SK-N-SH (cell line): ENCODE results near the gene HS6ST3. TPM values are rescaled to one million over a fixed set of nuclear protein-coding genes. Genes with fewer than 3 reads are reported as not detected.

ENCODE experiments used
- CTCF ChIA-PET: fragments of 300-600, 350-600 bp; formaldehyde crosslinking; extraction: SDS; loops from one replicate; lab custom pipeline; 2021; lab: Yijun Ruan, JAX
- POLR2A ChIA-PET: fragments of 350-600 bp; sonication (Branson Sonifier 250); formaldehyde crosslinking; extraction: SDS; loops from one replicate; lab custom pipeline; 2020; ENCODE audit warnings: antibody characterized with exemption, inconsistent platforms; lab: Yijun Ruan, JAX
- DNase-seq: peaks from one replicate; pipeline ENCODE4 v3.0.0; 2012
- H2AFZ ChIP-seq: fragments of 200-600 bp; sonication (generic); 2 replicates; pipeline ENCODE4 v1.8.1; 2016; ENCODE audit warnings: antibody characterized with exemption, mild to moderate bottlenecking, low read depth
- H3F3A ChIP-seq: fragments of 200-600 bp; sonication (generic); replicated peaks from 2 replicates; pipeline ENCODE3; 2016; ENCODE audit warnings: antibody characterized with exemption, mild to moderate bottlenecking; ENCODE audit not compliant: insufficient read depth
- H3K27ac ChIP-seq, 2 experiments: fragments of 200-500 bp in 1 of 2; fragments of 200-600 bp in 1 of 2; sonication (Bioruptor generic) in 1 of 2; sonication (generic), shearing (Covaris generic) in 1 of 2; 2 replicates each; pipeline versions ENCODE4 v1.5.1 to v1.6.1; 2014 to 2016; ENCODE audit warnings: low read depth in 2 of 2, inconsistent platforms in 1 of 2, low read length in 1 of 2, mild to moderate bottlenecking in 1 of 2, mixed read lengths in 1 of 2
- H3K27me3 ChIP-seq: fragments of 200-600 bp; sonication (generic), shearing (Covaris generic); 2 replicates; pipeline ENCODE4 v1.6.1; 2016; ENCODE audit warnings: mixed run types; ENCODE audit not compliant: insufficient read depth
- H3K36me3 ChIP-seq, 2 experiments: fragments of 200-500 bp in 1 of 2; fragments of 200-600 bp in 1 of 2; sonication (Bioruptor generic) in 1 of 2; sonication (generic) in 1 of 2; replicated peaks in 1 of 2; 2 replicates each; pipeline versions ENCODE3 to v1.5.1; 2014 to 2016; ENCODE audit warnings: low read length in 1 of 2, mild to moderate bottlenecking in 1 of 2; ENCODE audit not compliant: insufficient read depth in 2 of 2, control insufficient read depth in 1 of 2
- H3K4me1 ChIP-seq, 2 experiments: fragments of 200-500 bp in 1 of 2; fragments of 200-600 bp in 1 of 2; sonication (Bioruptor generic) in 1 of 2; sonication (generic), shearing (Covaris generic) in 1 of 2; 2 replicates each; pipeline versions ENCODE4 v1.5.1 to v1.6.1; 2014 to 2016; ENCODE audit warnings: low read depth in 1 of 2, low read length in 1 of 2, mixed run types in 1 of 2; ENCODE audit not compliant: insufficient read depth in 2 of 2, control insufficient read depth in 1 of 2
- H3K4me2 ChIP-seq: fragments of 200-600 bp; sonication (generic), shearing (Covaris generic); 2 replicates; pipeline ENCODE4 v1.6.1; 2017; ENCODE audit warnings: mixed run types
- H3K4me3 ChIP-seq, 2 experiments: fragments of 200-500 bp in 1 of 2; fragments of 200-600 bp in 1 of 2; sonication (Bioruptor generic) in 1 of 2; sonication (generic), shearing (Covaris generic) in 1 of 2; 2 replicates each; pipeline versions ENCODE4 v1.5.1 to v1.8.1; 2014 to 2016; ENCODE audit warnings: low read depth in 2 of 2, inconsistent platforms in 1 of 2, low read length in 1 of 2, mild to moderate bottlenecking in 1 of 2, mixed read lengths in 1 of 2, moderate library complexity in 1 of 2
- H3K79me2 ChIP-seq: fragments of 200-600 bp; sonication (generic); 2 replicates; pipeline ENCODE4 v1.8.1; 2017; ENCODE audit warnings: mild to moderate bottlenecking; ENCODE audit not compliant: insufficient read depth
- H3K9ac ChIP-seq: fragments of 200-600 bp; sonication (generic); 2 replicates; pipeline ENCODE4 v1.6.1; 2017; ENCODE audit warnings: mixed run types
- H3K9me2 ChIP-seq: fragments of 200-600 bp; sonication (generic); 2 replicates; pipeline ENCODE4 v1.6.1; 2017; ENCODE audit warnings: mixed run types
- H3K9me3 ChIP-seq: fragments of 200-600 bp; sonication (generic); 2 replicates; pipeline ENCODE4 v1.6.1; 2017; ENCODE audit warnings: mixed run types, mild to moderate bottlenecking, moderate library complexity
- H4K20me1 ChIP-seq: fragments of 200-600 bp; sonication (generic); 2 replicates; pipeline ENCODE4 v1.6.1; 2017; ENCODE audit warnings: mild to moderate bottlenecking, mixed run types; ENCODE audit not compliant: insufficient read depth
- ELF1 ChIP-seq: IDR thresholded peaks from 2 replicates; pipeline ENCODE4 v1.4.0; 2012
- EP300 ChIP-seq, 2 experiments: IDR thresholded peaks; 2 replicates each; pipeline versions ENCODE4 v1.4.0 to v1.6.1; 2012; ENCODE audit warnings: borderline replicate concordance in 1 of 2, low read depth in 1 of 2, low read length in 1 of 2
- FOSL2 ChIP-seq: IDR thresholded peaks from 2 replicates; pipeline ENCODE4 v1.4.0; 2012; ENCODE audit warnings: low read depth, mild to moderate bottlenecking, moderate library complexity, borderline replicate concordance
- FOXJ3 ChIP-seq: sonication (generic); formaldehyde crosslinking; IDR thresholded peaks from 2 replicates; pipeline ENCODE4 v1.5.1; 2020; ENCODE audit warnings: mild to moderate bottlenecking, missing genetic modification reagents
- GATA2 ChIP-seq: sonication (generic); formaldehyde crosslinking; IDR thresholded peaks from 2 replicates; pipeline ENCODE4 v1.5.0; 2020; ENCODE audit warnings: mild to moderate bottlenecking, missing genetic modification reagents
- JUND ChIP-seq: IDR thresholded peaks from 2 replicates; pipeline ENCODE4 v1.4.0; 2012
- MEF2A ChIP-seq: IDR thresholded peaks from 2 replicates; pipeline ENCODE4 v1.4.0; 2012; ENCODE audit warnings: low read depth, borderline replicate concordance
- MXI1 ChIP-seq: IDR thresholded peaks from 2 replicates; pipeline ENCODE4 v1.6.1; 2012; ENCODE audit warnings: mild to moderate bottlenecking, low read depth, low read length, improper control_type of control experiment
- RCOR1 ChIP-seq: fragments of 150-350 bp; IDR thresholded peaks from 2 replicates; pipeline ENCODE4 v1.6.1; 2017; ENCODE audit warnings: antibody characterized with exemption, low read length
- SMC3 ChIP-seq: IDR thresholded peaks from 2 replicates; pipeline ENCODE4 v1.6.1; 2012; ENCODE audit warnings: low read depth, low read length, improper control_type of control experiment
- TAF1 ChIP-seq: IDR thresholded peaks from 2 replicates; pipeline ENCODE4 v1.6.1; 2012; ENCODE audit warnings: low read depth, mild to moderate bottlenecking, low read length, moderate library complexity, borderline replicate concordance
- TEAD4 ChIP-seq: IDR thresholded peaks from 2 replicates; pipeline ENCODE4 v1.4.0; 2012; ENCODE audit warnings: mild to moderate bottlenecking, borderline replicate concordance; ENCODE audit not compliant: insufficient read depth
- YY1 ChIP-seq: IDR thresholded peaks from 2 replicates; pipeline ENCODE4 v1.4.0; 2012; ENCODE audit warnings: low read depth, mild to moderate bottlenecking
- WGBS: methylation state at CpG from one replicate; pipeline ENCODE4 v1.1.6; 2017; ENCODE audit warnings: low lambda C conversion rate; 5-methylcytosine and 5-hydroxymethylcytosine counted together
- polyA plus RNA-seq, 3 experiments: library from polyadenylated mRNA; depleted of rRNA; stranded (reverse); fragments of >200 nt; gene quantifications; 2 replicates each; pipeline ENCODE4 v1.2.3, GENCODE V29; 2012
- TF ChIP-seq, protein P1 (sequence below): IDR thresholded peaks from 2 replicates; pipeline ENCODE4 v1.4.0; 2012; ENCODE audit warnings: low read depth
- TF ChIP-seq, protein P2 (sequence below): fragments of 150-350 bp; IDR thresholded peaks from 2 replicates; pipeline ENCODE4 v1.6.1; 2017; ENCODE audit warnings: antibody characterized with exemption, low read length, low read depth, borderline replicate concordance
- TF ChIP-seq, protein P3 (sequence below): IDR thresholded peaks from 2 replicates; pipeline ENCODE4 v1.4.0; 2012; ENCODE audit warnings: low read depth, borderline replicate concordance
- TF ChIP-seq, protein P4 (sequence below): IDR thresholded peaks from 2 replicates; pipeline ENCODE4; 2012

The HS6ST3 gene
- polyA plus RNA-seq, 1 of the 3 experiments (the other 2 are of a cell fraction): under 0.01 TPM

DNA sequence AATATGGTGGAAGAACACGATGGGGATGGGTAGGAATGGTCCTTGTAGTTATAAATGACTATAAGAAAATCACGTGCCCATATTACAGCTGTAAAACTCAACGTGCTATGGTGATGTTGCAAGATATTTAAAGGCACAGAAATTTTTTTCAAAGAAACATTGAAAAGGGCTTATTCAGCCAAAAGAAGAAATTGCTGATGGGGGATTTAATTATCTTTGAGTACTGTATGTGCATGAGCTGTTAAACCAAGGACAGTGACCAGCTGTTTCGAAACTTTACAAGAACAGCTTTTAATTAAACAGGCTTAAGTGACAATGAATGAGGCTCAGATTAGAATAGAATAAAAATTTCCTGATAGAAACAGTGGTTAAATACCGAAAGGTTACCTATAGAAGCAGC lies 339.0 kb downstream of the HS6ST3 start:
- no peaks in the 10 kb centered on the region for H4K20me1 ChIP-seq
- H3K9ac ChIP-seq: no peak overlapping the region
- H3K4me2 ChIP-seq: no peak overlapping the region
- no peaks in the 10 kb centered on the region for H3K4me1 ChIP-seq
- H2AFZ ChIP-seq: no peak overlapping the region
- WGBS: 27% methylated on average over 5 of the region's 5 CpGs
- no peaks in the 10 kb centered on the region for H3F3A ChIP-seq
- TF ChIP-seq, protein P1, sequence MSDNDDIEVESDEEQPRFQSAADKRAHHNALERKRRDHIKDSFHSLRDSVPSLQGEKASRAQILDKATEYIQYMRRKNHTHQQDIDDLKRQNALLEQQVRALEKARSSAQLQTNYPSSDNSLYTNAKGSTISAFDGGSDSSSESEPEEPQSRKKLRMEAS: no peak
- TF ChIP-seq ELF1: no peak
- TF ChIP-seq, protein P2, sequence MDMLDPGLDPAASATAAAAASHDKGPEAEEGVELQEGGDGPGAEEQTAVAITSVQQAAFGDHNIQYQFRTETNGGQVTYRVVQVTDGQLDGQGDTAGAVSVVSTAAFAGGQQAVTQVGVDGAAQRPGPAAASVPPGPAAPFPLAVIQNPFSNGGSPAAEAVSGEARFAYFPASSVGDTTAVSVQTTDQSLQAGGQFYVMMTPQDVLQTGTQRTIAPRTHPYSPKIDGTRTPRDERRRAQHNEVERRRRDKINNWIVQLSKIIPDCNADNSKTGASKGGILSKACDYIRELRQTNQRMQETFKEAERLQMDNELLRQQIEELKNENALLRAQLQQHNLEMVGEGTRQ: no peak
- TF ChIP-seq MEF2A: no peak
- no peak for TF ChIP-seq SMC3
- TF ChIP-seq YY1: no peak
- no peaks in the 10 kb centered on the region for H3K79me2 ChIP-seq
- H3K27ac ChIP-seq: no peak overlapping the region
- ChIA-PET CTCF (interaction anchor here (1.2 kb wide), 1 partner anchor 409 kb away, joined by 3 read pairs; no protein-coding TSS in a partner anchor), POLR2A (no interaction called here)
- no peaks in the 10 kb centered on the region for H3K9me3 ChIP-seq
- no peak for DNase-seq
- no peaks in the 10 kb centered on the region for H3K9me2 ChIP-seq
- H3K4me3 ChIP-seq: no peak overlapping the region
- H3K27me3 ChIP-seq: no peaks in the 10 kb centered on the region
- H3K36me3 ChIP-seq: no peaks in the 10 kb centered on the region

DNA sequence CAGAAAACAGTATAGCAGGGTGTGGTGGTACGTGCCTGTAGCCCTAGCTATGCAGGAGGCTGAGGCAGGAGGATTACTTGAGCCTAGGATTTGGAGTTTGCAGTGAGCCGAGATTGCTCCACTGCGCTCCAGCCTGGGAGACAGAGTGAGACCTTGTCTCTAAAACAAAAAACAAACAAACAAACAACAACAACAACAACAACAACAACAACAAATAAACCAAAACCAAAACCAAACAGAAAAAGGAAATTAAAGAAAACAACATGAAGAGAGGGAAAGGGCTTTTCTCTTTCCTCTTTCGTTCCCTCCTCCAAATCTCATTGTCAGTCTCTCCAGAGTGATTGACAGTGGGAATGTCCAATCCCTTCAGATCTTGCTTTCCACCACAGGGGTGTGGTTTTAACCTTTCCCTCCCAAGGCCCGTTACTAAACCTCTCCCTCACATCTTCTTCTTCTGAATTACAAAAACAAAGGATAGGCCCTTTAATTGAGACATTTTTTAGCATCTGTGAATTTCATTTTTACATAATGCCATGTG lies 341.2 kb downstream of the HS6ST3 start:
- Histone ChIP-seq H3K27me3 (no peaks in the 10 kb centered on the region), H3K27ac (no peak overlapping the region), H3K36me3 (no peaks in the 10 kb centered on the region), H3K9me3 (no peaks in the 10 kb centered on the region), H3K9ac (no peak overlapping the region), H3K4me2 (no peak overlapping the region), H3K79me2 (no peaks in the 10 kb centered on the region), H3K9me2 (no peaks in the 10 kb centered on the region), H2AFZ (no peak overlapping the region), H3F3A (no peaks in the 10 kb centered on the region), H4K20me1 (no peaks in the 10 kb centered on the region), H3K4me3 (no peak overlapping the region), H3K4me1 (no peaks in the 10 kb centered on the region)
- TF ChIP-seq RCOR1: no peak
- no peak for TF ChIP-seq TAF1
- no peak for TF ChIP-seq GATA2 (CRISPR knock-in tag)
- no peak for TF ChIP-seq EP300 (IDR thresholded peaks at IDR 0.05; ENCODE audit: borderline replicate concordance in 1 of 2, low read depth in 1 of 2, low read length in 1 of 2)
- no peak for TF ChIP-seq FOXJ3 (CRISPR knock-in tag)
- ChIA-PET CTCF (no interaction called here), POLR2A (no interaction called here)
- DNase-seq: no peak
- 48% methylated on average over 5 of the region's 5 CpGs for WGBS

DNA sequence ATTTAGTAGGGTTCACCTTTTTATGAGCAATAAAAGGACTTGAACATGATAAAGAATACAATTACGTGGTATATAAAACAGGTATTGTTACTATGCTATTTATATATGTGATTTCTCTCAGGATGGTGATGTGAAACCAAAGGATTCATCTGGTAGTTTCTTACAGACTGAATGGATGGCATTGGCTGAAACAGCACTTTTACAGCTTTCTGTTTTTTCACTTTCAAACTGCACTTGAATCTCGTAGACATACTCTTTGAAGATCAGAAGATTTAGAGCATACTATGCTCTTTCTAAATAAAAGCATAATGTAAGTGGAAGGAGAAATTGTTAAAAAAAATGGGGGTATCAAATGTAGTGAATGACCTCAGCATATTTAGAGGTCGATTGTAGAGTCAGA lies 354.8 kb downstream of the HS6ST3 start:
- POLR2A ChIA-PET: no interaction called here
- 6% methylated on average over 3 of the region's 3 CpGs for WGBS

More for the DNA sequence above, 354.8 kb downstream of the HS6ST3 start:
- Histone ChIP-seq H3K27me3 (no peaks in the 10 kb centered on the region), H4K20me1 (no peaks in the 10 kb centered on the region), H3K27ac (no peak overlapping the region), H2AFZ (no peak overlapping the region), H3K79me2 (no peaks in the 10 kb centered on the region), H3K9ac (no peak overlapping the region), H3F3A (no peaks in the 10 kb centered on the region), H3K4me2 (no peak overlapping the region), H3K36me3 (no peaks in the 10 kb centered on the region), H3K4me1 (no peaks in the 10 kb centered on the region), H3K9me2 (no peaks in the 10 kb centered on the region), H3K9me3 (no peaks in the 10 kb centered on the region), H3K4me3 (no peak overlapping the region)
- CTCF ChIA-PET: no interaction called here
- DNase-seq: no peak
- TF ChIP-seq, protein P3, sequence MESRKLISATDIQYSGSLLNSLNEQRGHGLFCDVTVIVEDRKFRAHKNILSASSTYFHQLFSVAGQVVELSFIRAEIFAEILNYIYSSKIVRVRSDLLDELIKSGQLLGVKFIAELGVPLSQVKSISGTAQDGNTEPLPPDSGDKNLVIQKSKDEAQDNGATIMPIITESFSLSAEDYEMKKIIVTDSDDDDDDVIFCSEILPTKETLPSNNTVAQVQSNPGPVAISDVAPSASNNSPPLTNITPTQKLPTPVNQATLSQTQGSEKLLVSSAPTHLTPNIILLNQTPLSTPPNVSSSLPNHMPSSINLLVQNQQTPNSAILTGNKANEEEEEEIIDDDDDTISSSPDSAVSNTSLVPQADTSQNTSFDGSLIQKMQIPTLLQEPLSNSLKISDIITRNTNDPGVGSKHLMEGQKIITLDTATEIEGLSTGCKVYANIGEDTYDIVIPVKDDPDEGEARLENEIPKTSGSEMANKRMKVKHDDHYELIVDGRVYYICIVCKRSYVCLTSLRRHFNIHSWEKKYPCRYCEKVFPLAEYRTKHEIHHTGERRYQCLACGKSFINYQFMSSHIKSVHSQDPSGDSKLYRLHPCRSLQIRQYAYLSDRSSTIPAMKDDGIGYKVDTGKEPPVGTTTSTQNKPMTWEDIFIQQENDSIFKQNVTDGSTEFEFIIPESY: no peak
- TF ChIP-seq JUND: no peak
- no peak for TF ChIP-seq MXI1
- no peak for TF ChIP-seq TEAD4
- TF ChIP-seq, protein P4, sequence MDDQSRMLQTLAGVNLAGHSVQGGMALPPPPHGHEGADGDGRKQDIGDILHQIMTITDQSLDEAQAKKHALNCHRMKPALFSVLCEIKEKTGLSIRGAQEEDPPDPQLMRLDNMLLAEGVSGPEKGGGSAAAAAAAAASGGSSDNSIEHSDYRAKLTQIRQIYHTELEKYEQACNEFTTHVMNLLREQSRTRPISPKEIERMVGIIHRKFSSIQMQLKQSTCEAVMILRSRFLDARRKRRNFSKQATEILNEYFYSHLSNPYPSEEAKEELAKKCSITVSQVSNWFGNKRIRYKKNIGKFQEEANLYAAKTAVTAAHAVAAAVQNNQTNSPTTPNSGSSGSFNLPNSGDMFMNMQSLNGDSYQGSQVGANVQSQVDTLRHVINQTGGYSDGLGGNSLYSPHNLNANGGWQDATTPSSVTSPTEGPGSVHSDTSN: no peak
- no peak for TF ChIP-seq FOSL2
- TF ChIP-seq MEF2A: no peak
- TF ChIP-seq FOXJ3 (CRISPR knock-in tag): no peak
- TF ChIP-seq RCOR1: no peak
